ENCODE measurements around the gene LGALS16.
"Not testable (repeated sequence)": the region's sequence is repeated elsewhere in the genome, so short reads cannot be mapped to it uniquely, and the experiment has no call there.

The LGALS16 gene

GRCh38 chr19:39659791-39660190, 4.1 kb downstream of the LGALS16 start:
- TF ChIP-seq CTCF (IDR thresholded peaks at IDR 0.05; ENCODE audit: low read depth, low read length, missing control alignments) = no peak
- no peak for DNase-seq (ENCODE audit: extremely low read depth, low read depth)
- H3K4me3 ChIP-seq (replicated peaks; ENCODE audit: low read depth, low read length) = no peak overlapping the region

- no peak for DNase-seq (ENCODE audit: extremely low read depth, low read depth)
- TF ChIP-seq CTCF (IDR thresholded peaks at IDR 0.05; ENCODE audit: low read depth, low read length, missing control alignments) = no peak
- H3K4me3 ChIP-seq (replicated peaks; ENCODE audit: low read depth, low read length) = no peak overlapping the region
Measured at GRCh38 chr19:39660661-39661060, 4.9 kb downstream of the LGALS16 start.

GRCh38 chr19:39661565-39661964, 5.9 kb downstream of the LGALS16 start:
- no peak overlapping the region for H3K4me3 ChIP-seq (replicated peaks; ENCODE audit: low read depth, low read length)
- TF ChIP-seq CTCF (IDR thresholded peaks at IDR 0.05; ENCODE audit: low read depth, low read length, missing control alignments) = no peak
- DNase-seq (ENCODE audit: extremely low read depth, low read depth) = no peak

- DNase-seq (ENCODE audit: extremely low read depth, low read depth); H3K4me3 ChIP-seq (replicated peaks; ENCODE audit: low read depth, low read length): not testable (repeated sequence)
Measured at GRCh38 chr19:39669860-39670259, 14.1 kb downstream of the LGALS16 start.

- no peak for TF ChIP-seq CTCF (IDR thresholded peaks at IDR 0.05; ENCODE audit: low read depth, low read length, missing control alignments)
- DNase-seq (ENCODE audit: extremely low read depth, low read depth) = no peak
- no peak overlapping the region for H3K4me3 ChIP-seq (replicated peaks; ENCODE audit: low read depth, low read length)
Measured at GRCh38 chr19:39670998-39671397, 15.3 kb downstream of the LGALS16 start.

GRCh38 chr19:39671739-39672363, 16.1 kb downstream of the LGALS16 start:
- no peak overlapping the region for H3K4me3 ChIP-seq (replicated peaks; ENCODE audit: low read depth, low read length)
- peak; percentile 19 for DNase-seq (ENCODE audit: extremely low read depth, low read depth)
- peak; percentile 39 for TF ChIP-seq CTCF (IDR thresholded peaks at IDR 0.05; ENCODE audit: low read depth, low read length, missing control alignments)

GRCh38 chr19:39672473-39672872, 16.8 kb downstream of the LGALS16 start:
- no peak for TF ChIP-seq CTCF (IDR thresholded peaks at IDR 0.05; ENCODE audit: low read depth, low read length, missing control alignments)
- H3K4me3 ChIP-seq (replicated peaks; ENCODE audit: low read depth, low read length) = no peak overlapping the region
- no peak for DNase-seq (ENCODE audit: extremely low read depth, low read depth)

GRCh38 chr19:39673862-39674261, 18.1 kb downstream of the LGALS16 start:
- H3K4me3 ChIP-seq (replicated peaks; ENCODE audit: low read depth, low read length); DNase-seq (ENCODE audit: extremely low read depth, low read depth): not testable (repeated sequence)
